Endothelial cell (in vitro differentiated cells): ENCODE data around the gene MAP3K5. TPM values are rescaled to one million over a fixed set of nuclear protein-coding genes. Genes with fewer than 3 reads are reported as not detected.

Source experiments
- DNase-seq: peaks from one replicate; pipeline ENCODE4 v3.0.0; 2021; ENCODE audit warnings: low spot score
- H3K27ac Mint-ChIP-seq: one replicate; pipeline ENCODE4 v1.8.0; 2021; ENCODE audit warnings: mixed read lengths, inconsistent platforms; ENCODE audit not compliant: unreplicated experiment
- H3K27me3 Mint-ChIP-seq: one replicate; pipeline ENCODE4 v1.8.0; 2021; ENCODE audit warnings: mild to moderate bottlenecking, moderate library complexity, mixed read lengths, inconsistent platforms; ENCODE audit not compliant: unreplicated experiment
- H3K36me3 Mint-ChIP-seq: one replicate; pipeline ENCODE4 v1.8.0; 2021; ENCODE audit warnings: mild to moderate bottlenecking, low read depth, mixed read lengths, inconsistent platforms; ENCODE audit not compliant: unreplicated experiment
- H3K4me1 Mint-ChIP-seq: one replicate; pipeline ENCODE4 v1.8.0; 2021; ENCODE audit warnings: mild to moderate bottlenecking, mixed read lengths, inconsistent platforms; ENCODE audit not compliant: unreplicated experiment
- H3K4me3 Mint-ChIP-seq: one replicate; pipeline ENCODE4 v1.8.0; 2021; ENCODE audit warnings: mild to moderate bottlenecking, mixed read lengths, inconsistent platforms; ENCODE audit not compliant: unreplicated experiment
- H3K9me3 Mint-ChIP-seq: one replicate; pipeline ENCODE4 v1.8.0; 2021; ENCODE audit warnings: mixed read lengths, inconsistent platforms; ENCODE audit not compliant: unreplicated experiment
- total RNA-seq: library from RNA; stranded (reverse); fragmentation: NEBNext Ultra II Directional; extraction: Animal tissue kit (Norgen Biotek cat#: 25700); gene quantifications from one replicate; pipeline ENCODE4 v1.2.1, GENCODE V29; 2021; ENCODE audit not compliant: unreplicated experiment
- TF ChIP-seq, protein P1 (sequence below): fragments of 200-600 bp; sonication (generic); IDR thresholded peaks from one replicate; pipeline ENCODE4 v1.5.0; 2021; ENCODE audit warnings: antibody characterized with exemption; ENCODE audit not compliant: unreplicated experiment

MAP3K5 gene
- total RNA-seq, 1 donor from 2014 or later = 0.33 TPM

GRCh38 chr6:136523196-136523595 lies 269.1 kb downstream of the MAP3K5 start:
- Mint-ChIP-seq H3K27ac (no peak overlapping the region), H3K9me3 (no peaks in the 10 kb centered on the region), H3K36me3 (no peaks in the 10 kb centered on the region), H3K4me3 (no peak overlapping the region), H3K27me3 (peaks cover 3% of the 10 kb centered on the region), H3K4me1 (peaks cover 10% of the 10 kb centered on the region)
- TF ChIP-seq, protein P1, sequence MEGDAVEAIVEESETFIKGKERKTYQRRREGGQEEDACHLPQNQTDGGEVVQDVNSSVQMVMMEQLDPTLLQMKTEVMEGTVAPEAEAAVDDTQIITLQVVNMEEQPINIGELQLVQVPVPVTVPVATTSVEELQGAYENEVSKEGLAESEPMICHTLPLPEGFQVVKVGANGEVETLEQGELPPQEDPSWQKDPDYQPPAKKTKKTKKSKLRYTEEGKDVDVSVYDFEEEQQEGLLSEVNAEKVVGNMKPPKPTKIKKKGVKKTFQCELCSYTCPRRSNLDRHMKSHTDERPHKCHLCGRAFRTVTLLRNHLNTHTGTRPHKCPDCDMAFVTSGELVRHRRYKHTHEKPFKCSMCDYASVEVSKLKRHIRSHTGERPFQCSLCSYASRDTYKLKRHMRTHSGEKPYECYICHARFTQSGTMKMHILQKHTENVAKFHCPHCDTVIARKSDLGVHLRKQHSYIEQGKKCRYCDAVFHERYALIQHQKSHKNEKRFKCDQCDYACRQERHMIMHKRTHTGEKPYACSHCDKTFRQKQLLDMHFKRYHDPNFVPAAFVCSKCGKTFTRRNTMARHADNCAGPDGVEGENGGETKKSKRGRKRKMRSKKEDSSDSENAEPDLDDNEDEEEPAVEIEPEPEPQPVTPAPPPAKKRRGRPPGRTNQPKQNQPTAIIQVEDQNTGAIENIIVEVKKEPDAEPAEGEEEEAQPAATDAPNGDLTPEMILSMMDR = no peak
- no peak for DNase-seq

DNA sequence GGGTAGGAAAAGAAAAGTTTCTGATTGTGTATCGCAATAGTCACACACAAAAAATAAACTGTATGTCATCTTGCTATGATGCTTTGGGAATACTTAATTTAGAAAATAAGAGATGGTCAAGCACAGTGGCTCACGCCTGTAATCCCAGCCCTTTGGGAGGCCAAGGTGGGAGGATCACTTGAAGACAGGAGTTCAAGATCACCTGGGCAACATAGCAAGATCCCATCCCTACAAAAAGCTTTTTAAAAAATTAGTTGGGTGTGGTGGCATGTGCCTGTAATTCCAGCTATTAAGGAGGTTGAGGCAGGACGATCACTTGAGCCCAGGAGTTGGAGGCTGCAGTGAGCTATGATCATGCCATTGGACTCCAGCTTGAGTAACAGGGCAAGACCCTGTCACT lies 269.6 kb downstream of the MAP3K5 start:
- H3K36me3 Mint-ChIP-seq = no peaks in the 10 kb centered on the region
- H3K9me3 Mint-ChIP-seq = no peaks in the 10 kb centered on the region
- H3K4me3 Mint-ChIP-seq = no peak overlapping the region
- TF ChIP-seq, protein P1 = no peak
- H3K4me1 Mint-ChIP-seq = peaks cover 8% of the 10 kb centered on the region
- no peak for DNase-seq
- no peak overlapping the region for H3K27ac Mint-ChIP-seq
- peaks cover 3% of the 10 kb centered on the region for H3K27me3 Mint-ChIP-seq

GRCh38 chr6:136521911-136522310 lies 270.4 kb downstream of the MAP3K5 start:
- Mint-ChIP-seq H3K27me3 (peaks cover 3% of the 10 kb centered on the region), H3K4me1 (peaks cover 8% of the 10 kb centered on the region), H3K4me3 (no peak overlapping the region), H3K9me3 (no peaks in the 10 kb centered on the region), H3K36me3 (no peaks in the 10 kb centered on the region), H3K27ac (no peak overlapping the region)
- TF ChIP-seq, protein P1 = no peak
- no peak for DNase-seq

GRCh38 chr6:136521427-136521826 lies 270.9 kb downstream of the MAP3K5 start:
- H3K4me1 Mint-ChIP-seq = peaks cover 5% of the 10 kb centered on the region
- H3K9me3 Mint-ChIP-seq = no peaks in the 10 kb centered on the region
- TF ChIP-seq, protein P1 = no peak
- H3K36me3 Mint-ChIP-seq = no peaks in the 10 kb centered on the region
- no peak for DNase-seq
- H3K27me3 Mint-ChIP-seq = peaks cover 3% of the 10 kb centered on the region
- H3K4me3 Mint-ChIP-seq = no peak overlapping the region
- no peak overlapping the region for H3K27ac Mint-ChIP-seq

- Mint-ChIP-seq H3K27ac (no peak overlapping the region), H3K4me3 (no peak overlapping the region), H3K4me1 (no peaks in the 10 kb centered on the region), H3K36me3 (no peaks in the 10 kb centered on the region), H3K9me3 (no peaks in the 10 kb centered on the region), H3K27me3 (no peaks in the 10 kb centered on the region)
- no peak for DNase-seq
- TF ChIP-seq, protein P1 = no peak
These were observed 271.8 kb downstream of the MAP3K5 start for GRCh38 chr6:136520517-136520916.
